HEK293T (cell line): ENCODE results near the gene GAB2.

Experiments used
- CTCF ChIA-PET: fragments of 350-600 bp; formaldehyde crosslinking; extraction: SDS; loops from one replicate; lab custom pipeline; 2021; ENCODE audit warnings: antibody characterized with exemption, inconsistent platforms; lab: Yijun Ruan, JAX
- POLR2A ChIA-PET: fragments of 350-600 bp; formaldehyde crosslinking; extraction: SDS; loops from one replicate; lab custom pipeline; 2020; ENCODE audit warnings: antibody characterized with exemption, inconsistent platforms; lab: Yijun Ruan, JAX
- DNase-seq: peaks from one replicate; pipeline ENCODE4 v3.0.0; 2012; ENCODE audit warnings: mixed read lengths; ENCODE audit errors: extremely low spot score
- ARNT ChIP-seq: fragments of 450-650 bp; IDR thresholded peaks from 2 replicates; pipeline ENCODE4 v1.6.1; 2017; ENCODE audit warnings: mild to moderate bottlenecking
- BHLHE40 ChIP-seq: fragments of 450-650 bp; IDR thresholded peaks from 2 replicates; pipeline ENCODE4 v1.6.1; 2016; ENCODE audit warnings: mild to moderate bottlenecking, moderate library complexity, borderline replicate concordance
- CTBP1 ChIP-seq: fragments of 450-650 bp; IDR thresholded peaks from 2 replicates; pipeline ENCODE4 v1.6.1; 2016; ENCODE audit warnings: borderline replicate concordance
- ELF4 ChIP-seq: fragments of 450-650 bp; IDR thresholded peaks from 2 replicates; pipeline ENCODE4 v1.6.1; 2017; ENCODE audit warnings: antibody characterized with exemption
- FOXA1 ChIP-seq: fragments of 450-650 bp; IDR thresholded peaks from 2 replicates; pipeline ENCODE4 v1.6.1; 2016; ENCODE audit warnings: mild to moderate bottlenecking
- FOXK2 ChIP-seq: fragments of 450-650 bp; IDR thresholded peaks from 2 replicates; pipeline ENCODE4 v1.6.1; 2016; ENCODE audit warnings: mild to moderate bottlenecking
- FOXM1 ChIP-seq: fragments of 450-650 bp; IDR thresholded peaks from 2 replicates; pipeline ENCODE4 v1.6.1; 2017; ENCODE audit warnings: mild to moderate bottlenecking, borderline replicate concordance
- HDGF ChIP-seq: fragments of 450-650 bp; IDR thresholded peaks from 2 replicates; pipeline ENCODE4 v1.6.1; 2017; ENCODE audit warnings: antibody characterized with exemption, borderline replicate concordance
- L3MBTL2 ChIP-seq: fragments of 450-650 bp; conservative IDR thresholded peaks from 2 replicates; pipeline ENCODE4 v1.6.1; 2016; ENCODE audit warnings: mild to moderate bottlenecking
- LEF1 ChIP-seq: fragments of 450-650 bp; IDR thresholded peaks from 2 replicates; pipeline ENCODE4 v1.6.1; 2017; ENCODE audit warnings: mild to moderate bottlenecking, borderline replicate concordance
- NFRKB ChIP-seq: fragments of 450-650 bp; IDR thresholded peaks from 2 replicates; pipeline ENCODE4 v1.6.1; 2016; ENCODE audit warnings: mild to moderate bottlenecking, moderate library complexity
- PKNOX1 ChIP-seq: fragments of 450-650 bp; IDR thresholded peaks from 2 replicates; pipeline ENCODE4 v1.6.1; 2016
- SP1 ChIP-seq: fragments of 450-650 bp; IDR thresholded peaks from 2 replicates; pipeline ENCODE4 v1.6.1; 2017
- SUZ12 ChIP-seq: fragments of 450-650 bp; IDR thresholded peaks from 2 replicates; pipeline ENCODE4 v1.6.1; 2016; ENCODE audit warnings: mild to moderate bottlenecking
- TARDBP ChIP-seq: fragments of 450-650 bp; IDR thresholded peaks from 2 replicates; pipeline ENCODE4 v1.6.1; 2016
- ZNF384 ChIP-seq: fragments of 450-650 bp; IDR thresholded peaks from 2 replicates; pipeline ENCODE4 v1.6.1; 2016

The GAB2 gene

GRCh38 chr11:78199015-78199652 lies 218.5 kb downstream of the GAB2 start:
- ChIA-PET POLR2A (no interaction called here), CTCF (no interaction called here)
- no peak for DNase-seq
- TF ChIP-seq SUZ12 (no peak), ELF4 (no peak), FOXA1 (no peak), PKNOX1 (no peak), SP1 (no peak), CTBP1 (no peak), ZNF384 (no peak), FOXM1 (no peak), NFRKB (no peak), L3MBTL2 (no peak)

GRCh38 chr11:78197816-78198215 lies 219.8 kb downstream of the GAB2 start:
- TF ChIP-seq ARNT (no peak), FOXA1 (no peak), FOXK2 (no peak), FOXM1 (no peak)
- CTCF ChIA-PET: interaction anchor here (0.6 kb wide), 1 partner anchor 158 kb away, joined by 4 read pairs; no protein-coding TSS in a partner anchor
- POLR2A ChIA-PET: no interaction called here

GRCh38 chr11:78196661-78197091 lies 220.9 kb downstream of the GAB2 start:
- DNase-seq: no peak
- POLR2A ChIA-PET: no interaction called here
- TF ChIP-seq L3MBTL2 (no peak), LEF1 (no peak), FOXM1 (no peak), ZNF384 (no peak), NFRKB (no peak), HDGF (no peak)
- CTCF ChIA-PET: no interaction called here

More at GRCh38 chr11:78197816-78198215, 219.8 kb downstream of the GAB2 start:
- no peak for DNase-seq

- DNase-seq: no peak
- TF ChIP-seq SUZ12 (no peak), FOXA1 (no peak), ZNF384 (no peak), ARNT (no peak), TARDBP (no peak), HDGF (no peak), FOXM1 (no peak), NFRKB (no peak), ELF4 (no peak), BHLHE40 (no peak), LEF1 (no peak), PKNOX1 (no peak), CTBP1 (no peak), L3MBTL2 (no peak), SP1 (no peak), FOXK2 (no peak)
- CTCF ChIA-PET: no interaction called here
- POLR2A ChIA-PET: no interaction called here
These were observed 221.6 kb downstream of the GAB2 start for GRCh38 chr11:78195917-78196560.

- POLR2A ChIA-PET: no interaction called here
- no peak for DNase-seq
- TF ChIP-seq FOXA1: no peak
- no peak for TF ChIP-seq SP1
- TF ChIP-seq L3MBTL2: no peak
- no peak for TF ChIP-seq TARDBP
- TF ChIP-seq ELF4: no peak
- no peak for TF ChIP-seq CTBP1
- no peak for TF ChIP-seq FOXK2
- no peak for TF ChIP-seq SUZ12
- TF ChIP-seq LEF1: no peak
- TF ChIP-seq ARNT: no peak
- no peak for TF ChIP-seq ZNF384
- no peak for TF ChIP-seq NFRKB
- TF ChIP-seq BHLHE40: no peak
- no peak for TF ChIP-seq HDGF
- CTCF ChIA-PET: no interaction called here
These were observed 223.1 kb downstream of the GAB2 start for GRCh38 chr11:78194490-78194889.

- DNase-seq: no peak
- TF ChIP-seq FOXA1: no peak
- no peak for TF ChIP-seq ZNF384
- TF ChIP-seq FOXK2: no peak
- TF ChIP-seq BHLHE40: no peak
- TF ChIP-seq HDGF: no peak
- no peak for TF ChIP-seq PKNOX1
- TF ChIP-seq ELF4: no peak
- no peak for TF ChIP-seq CTBP1
- TF ChIP-seq TARDBP: no peak
- ChIA-PET CTCF (no interaction called here), POLR2A (no interaction called here)
These were observed 223.8 kb downstream of the GAB2 start for GRCh38 chr11:78193806-78194205.
